Measurements from ENCODE around the gene TOX3. TPM values are rescaled to one million over a fixed set of nuclear protein-coding genes. Genes with fewer than 3 reads are reported as not detected.

TOX3 gene
- total and polyA plus RNA-seq, 7 donors, result 0.03 to 0.10 TPM; not detected in 5

GRCh38 chr16:52480237-52480636, 66.7 kb downstream of the TOX3 start:
- no peaks in the 10 kb centered on the region for H3K27me3 ChIP-seq (ENCODE audit: insufficient read depth in 3 of 3, low read length in 2 of 3)
- H3K4me1 ChIP-seq, result no peaks in the 10 kb centered on the region
- no peak for DNase-seq
- no peak overlapping the region for H3K27ac ChIP-seq
- no peaks in the 10 kb centered on the region for H3K36me3 ChIP-seq (ENCODE audit: insufficient read depth in 1 of 2, low read depth in 1 of 2)
- no peak overlapping the region for H3K4me3 ChIP-seq
- WGBS, 3 donors, result 65 to 74% (median 68%) methylated on average over 3 of the region's 3 CpGs
- peak in 1 of 4 donors; percentile 49 for ATAC-seq
- intact Hi-C loops (cut with DNase I), result no loop called here
- no peaks in the 10 kb centered on the region for H3K9me3 ChIP-seq
- TF ChIP-seq CTCF (IDR thresholded peaks at IDR 0.05), result no peak

- Histone ChIP-seq H3K4me1 (no peaks in the 10 kb centered on the region), H3K36me3 (ENCODE audit: insufficient read depth in 1 of 2, low read depth in 1 of 2) (no peaks in the 10 kb centered on the region), H3K9me3 (no peaks in the 10 kb centered on the region), H3K4me3 (no peak overlapping the region), H3K27ac (no peak overlapping the region), H3K27me3 (ENCODE audit: insufficient read depth in 3 of 3, low read length in 2 of 3) (no peaks in the 10 kb centered on the region)
- no peak for TF ChIP-seq CTCF (IDR thresholded peaks at IDR 0.05)
- ATAC-seq (no peak), DNase-seq (no peak)
- 74 to 78% (median 75%) methylated on average over 2 of the region's 2 CpGs for WGBS, 3 donors
- intact Hi-C loops (cut with DNase I), result no loop called here
Observed at GRCh38 chr16:52476111-52476510, 70.8 kb downstream of the TOX3 start.

- ATAC-seq, result no peak
- Histone ChIP-seq H3K4me3 (no peak overlapping the region), H3K4me1 (no peaks in the 10 kb centered on the region), H3K36me3 (ENCODE audit: insufficient read depth in 1 of 2, low read depth in 1 of 2) (no peaks in the 10 kb centered on the region), H3K9me3 (no peaks in the 10 kb centered on the region), H3K27me3 (ENCODE audit: insufficient read depth in 3 of 3, low read length in 2 of 3) (no peaks in the 10 kb centered on the region), H3K27ac (no peak overlapping the region)
- no peak for DNase-seq
- WGBS, 3 donors, result 87 to 89% (median 87%) methylated on average over 4 of the region's 4 CpGs
- TF ChIP-seq CTCF (IDR thresholded peaks at IDR 0.05), result no peak
- intact Hi-C loops (cut with DNase I), result no loop called here
Observed at GRCh38 chr16:52474679-52475078, 72.3 kb downstream of the TOX3 start.

GRCh38 chr16:52473096-52473495, 73.8 kb downstream of the TOX3 start:
- TF ChIP-seq CTCF (IDR thresholded peaks at IDR 0.05), result no peak
- Histone ChIP-seq H3K4me1 (no peaks in the 10 kb centered on the region), H3K4me3 (no peak overlapping the region), H3K27me3 (ENCODE audit: insufficient read depth in 3 of 3, low read length in 2 of 3) (no peaks in the 10 kb centered on the region), H3K36me3 (ENCODE audit: insufficient read depth in 1 of 2, low read depth in 1 of 2) (no peaks in the 10 kb centered on the region), H3K9me3 (no peaks in the 10 kb centered on the region), H3K27ac (no peak overlapping the region)
- ATAC-seq (no peak), DNase-seq (no peak)
- 94 to 97% (median 95%) methylated on average over 5 of the region's 5 CpGs for WGBS, 3 donors
- intact Hi-C loops (cut with DNase I), result no loop called here

- ATAC-seq, result no peak
- no peak for DNase-seq
- no peak overlapping the region for H3K27ac ChIP-seq
- intact Hi-C loops (cut with DNase I), result no loop called here
- no peaks in the 10 kb centered on the region for H3K9me3 ChIP-seq
- no peaks in the 10 kb centered on the region for H3K36me3 ChIP-seq (ENCODE audit: insufficient read depth in 1 of 2, low read depth in 1 of 2)
- no peak overlapping the region for H3K4me3 ChIP-seq
- H3K27me3 ChIP-seq (ENCODE audit: insufficient read depth in 3 of 3, low read length in 2 of 3), result no peaks in the 10 kb centered on the region
- no peak for TF ChIP-seq CTCF (IDR thresholded peaks at IDR 0.05)
- H3K4me1 ChIP-seq, result no peaks in the 10 kb centered on the region
- 80 to 83% (median 82%) methylated on average over 7 of the region's 7 CpGs for WGBS, 3 donors
Observed at GRCh38 chr16:52471650-52472370, 75.1 kb downstream of the TOX3 start.

Data from psoas muscle (tissue), 8 donors.